Endothelial cell of umbilical vein (primary cell): ENCODE data around the gene ASTN1. TPM values are rescaled to one million over a fixed set of nuclear protein-coding genes. Genes with fewer than 3 reads are reported as not detected.

Experiments used
- BruUV-seq: library from RNA; stranded (reverse); fragments of 400-500 nt; replicated peaks from 2 replicates; lab custom pipeline; 2021; lab: Mats Ljungman, UMichigan
- CTCF ChIA-PET: fragments of 300-600, 350-600 bp; sonication (Branson Sonifier 250); formaldehyde crosslinking; loops from one replicate; lab custom pipeline; 2021; ENCODE audit warnings: antibody characterized with exemption, inconsistent platforms; lab: Charles Lee
- POLR2A ChIA-PET: fragments of 300-600, 350-600 bp; sonication (Branson Sonifier 250); formaldehyde crosslinking; loops from one replicate; lab custom pipeline; 2021; ENCODE audit warnings: antibody characterized with exemption, inconsistent platforms; lab: Charles Lee
- DNase-seq: peaks from one replicate; pipeline ENCODE4 v3.0.0-alpha.2; 2011; ENCODE audit warnings: low read depth, low spot score
- FAIRE-seq: peaks from 2 replicates; lab custom pipeline; 2011; peaks lifted over from hg19 to GRCh38; lab: Jason Lieb, UNC
- H2AFZ ChIP-seq: 2 replicates; pipeline ENCODE4 v1.6.0; 2012; ENCODE audit warnings: low read depth, low read length, control low read depth, inconsistent platforms
- H3K27ac ChIP-seq: 2 replicates; pipeline ENCODE4 v1.5.1; 2011; ENCODE audit warnings: low read depth, mild to moderate bottlenecking, control low read depth, low read length, moderate library complexity; ENCODE audit not compliant: insufficient read depth
- H3K27me3 ChIP-seq, 2 experiments: 2 replicates each; pipeline versions ENCODE4 v1.6.0 to v1.6.1; 2011; ENCODE audit warnings: low read length in 2 of 2, mixed read lengths in 1 of 2; ENCODE audit not compliant: control insufficient read depth in 2 of 2, insufficient read depth in 2 of 2
- H3K36me3 ChIP-seq, 2 experiments: 2 replicates in 1 of 2; 3 replicates in 1 of 2; pipeline ENCODE4 v1.5.1; 2011; ENCODE audit warnings: low read length in 2 of 2, mild to moderate bottlenecking in 1 of 2, moderate library complexity in 1 of 2; ENCODE audit not compliant: control insufficient read depth in 2 of 2, insufficient read depth in 2 of 2; ENCODE audit errors: extremely low read depth in 1 of 2
- H3K4me1 ChIP-seq: 3 replicates; pipeline ENCODE4 v1.5.1; 2011; ENCODE audit warnings: mild to moderate bottlenecking, low read length; ENCODE audit not compliant: control insufficient read depth, insufficient read depth; ENCODE audit errors: extremely low read depth
- H3K4me2 ChIP-seq: 2 replicates; pipeline ENCODE4 v1.6.1; 2011; ENCODE audit warnings: low read length, control low read depth, mixed read lengths; ENCODE audit not compliant: insufficient read depth
- H3K4me3 ChIP-seq, 3 experiments: fragments of 200-600 bp in 1 of 3; sonication (generic), shearing (Covaris generic) in 1 of 3; replicated peaks in 1 of 3; 2 replicates each; pipeline ENCODE4 v1.5.1; 2011 to 2016; ENCODE audit warnings: control low read depth in 3 of 3, low read length in 3 of 3, mild to moderate bottlenecking in 2 of 3, inconsistent platforms in 1 of 3, low read depth in 1 of 3, moderate library complexity in 1 of 3; ENCODE audit not compliant: insufficient read depth in 1 of 3
- H3K79me2 ChIP-seq: 2 replicates; pipeline ENCODE4 v1.6.0; 2012; ENCODE audit warnings: low read length, inconsistent platforms; ENCODE audit not compliant: control insufficient read depth, insufficient read depth
- H3K9ac ChIP-seq: replicated peaks from 2 replicates; pipeline ENCODE3; 2011; ENCODE audit warnings: low read length, control low read depth; ENCODE audit not compliant: insufficient read depth; ENCODE audit errors: extremely low read depth
- H3K9me1 ChIP-seq: replicated peaks from 3 replicates; pipeline ENCODE4 v1.6.0; 2011; ENCODE audit warnings: mild to moderate bottlenecking, low read length; ENCODE audit not compliant: control insufficient read depth, insufficient read depth; ENCODE audit errors: extremely low read depth
- H3K9me3 ChIP-seq: replicated peaks from 2 replicates; pipeline ENCODE4 v1.5.1; 2012; ENCODE audit warnings: low read length, inconsistent platforms; ENCODE audit not compliant: control insufficient read depth, insufficient read depth
- H4K20me1 ChIP-seq: replicated peaks from 2 replicates; pipeline ENCODE3; 2011; ENCODE audit warnings: mild to moderate bottlenecking, low read length; ENCODE audit not compliant: control insufficient read depth, insufficient read depth; ENCODE audit errors: extremely low read depth
- CTCF ChIP-seq, 2 donors: IDR thresholded peaks; 1 replicate in 1 of 2; 2 replicates in 1 of 2; pipeline ENCODE4 v1.5.1; 2011; ENCODE audit warnings: low read length in 2 of 2, mild to moderate bottlenecking in 2 of 2, moderate library complexity in 2 of 2, control low read depth in 1 of 2, inconsistent platforms in 1 of 2, low read depth in 1 of 2; ENCODE audit not compliant: insufficient read depth in 1 of 2; ENCODE audit errors: extremely low read depth in 1 of 2
- EZH2 ChIP-seq: IDR thresholded peaks from 2 replicates; pipeline ENCODE4 v1.6.1; 2012; ENCODE audit warnings: borderline replicate concordance, low read depth, mild to moderate bottlenecking, moderate library complexity, low read length, inconsistent platforms; ENCODE audit not compliant: severe bottlenecking
- FOS ChIP-seq: IDR thresholded peaks from 2 replicates; pipeline ENCODE4 v1.6.1; 2011; ENCODE audit warnings: mild to moderate bottlenecking, low read length, moderate library complexity, borderline replicate concordance; ENCODE audit not compliant: insufficient read depth
- GATA2 ChIP-seq: IDR thresholded peaks from 2 replicates; pipeline ENCODE4 v1.7.0; 2011; ENCODE audit warnings: low read depth, mild to moderate bottlenecking, moderate library complexity, mixed read lengths, low read length; ENCODE audit not compliant: insufficient read length, insufficient read depth
- JUN ChIP-seq: IDR thresholded peaks from 2 replicates; pipeline ENCODE4 v1.6.1; 2011; ENCODE audit warnings: borderline replicate concordance, low read depth; ENCODE audit not compliant: insufficient read length, insufficient read depth
- MAX ChIP-seq: IDR thresholded peaks from 2 replicates; pipeline ENCODE4 v1.6.1; 2011; ENCODE audit not compliant: insufficient read depth, insufficient read length
- MYC ChIP-seq: IDR thresholded peaks from one replicate; pipeline ENCODE4 v1.6.1; 2011; ENCODE audit warnings: mild to moderate bottlenecking, low read depth, low read length
- POLR2A ChIP-seq: IDR thresholded peaks from 2 replicates; pipeline ENCODE4 v1.6.1; 2012; ENCODE audit warnings: low read depth, mild to moderate bottlenecking, control low read depth, low read length
- POLR2AphosphoS5 ChIP-seq: IDR thresholded peaks from 2 replicates; pipeline ENCODE4 v1.6.1; 2012; ENCODE audit warnings: low read depth, mild to moderate bottlenecking, control low read depth, low read length, moderate library complexity; ENCODE audit not compliant: insufficient read depth
- dilution Hi-C: fragments of 300-500 bp; cut with MboI; formaldehyde crosslinking; loops from one replicate; pipeline ENCODE4 v1.15.0; 2019; ENCODE audit warnings: low sequenced_read_pairs; ENCODE audit not compliant: extremely low pct_ligation_motif_present
- intact Hi-C: fragments of 100-400 bp; cut with micrococcal nuclease; formaldehyde crosslinking; loops from one replicate; pipeline ENCODE4 v1.10.0; 2022
- polyA plus RNA-seq, 4 experiments: library from polyadenylated mRNA; depleted of rRNA in 3 of 4; stranded (reverse) in 3 of 4; unstranded in 1 of 4; fragments of >200 nt; gene quantifications; 2 replicates each; pipeline versions ENCODE4 v1.2.1 to v1.2.3, GENCODE V29; 2011 to 2012; ENCODE audit warnings: missing spikeins in 1 of 4
- total RNA-seq: library from RNA; stranded (reverse); gene quantifications from 2 replicates; pipeline ENCODE4 v1.2.3, GENCODE V29; 2021

Gene ASTN1
- total and polyA plus RNA-seq, 2 donors (not counting 3 experiments of a cell fraction or from before 2014, with no cell fraction given) = 0.04 TPM; not detected in 1

- DNase-seq (no peak), FAIRE-seq (no peak)
- Histone ChIP-seq H3K4me2 (no peak overlapping the region), H3K36me3 (no peaks in the 10 kb centered on the region), H3K9ac (no peak overlapping the region), H3K4me1 (no peaks in the 10 kb centered on the region), H3K9me1 (no peaks in the 10 kb centered on the region), H3K27ac (no peak overlapping the region), H3K9me3 (no peaks in the 10 kb centered on the region), H3K4me3 (no peak overlapping the region), H2AFZ (no peak overlapping the region), H4K20me1 (no peaks in the 10 kb centered on the region), H3K79me2 (no peaks in the 10 kb centered on the region), H3K27me3 (no peaks in the 10 kb centered on the region)
- TF ChIP-seq EZH2 = no peak
- no peak for TF ChIP-seq MYC
- TF ChIP-seq FOS = no peak
- no peak for TF ChIP-seq POLR2A
- no peak for TF ChIP-seq GATA2
- no peak for TF ChIP-seq JUN
- TF ChIP-seq CTCF (IDR thresholded peaks at IDR 0.05; ENCODE audit: extremely low read depth in 1 of 2, insufficient read depth in 1 of 2, low read depth in 1 of 2, low read length in 2 of 2) = no peak
- TF ChIP-seq MAX = no peak
- no peak for TF ChIP-seq POLR2AphosphoS5
- no TSS peak for BruUV-seq
- ChIA-PET POLR2A (no interaction called here), CTCF (no interaction called here)
- intact Hi-C loops = no loop called here
- dilution Hi-C loops = no loop called here
Observed at GRCh38 chr1:177119311-177119710, 45.2 kb downstream of the ASTN1 start.
